GM12878 (cell line): ENCODE data around the gene TNIP1.

Experiments
- EP300 ChIP-seq, 2 experiments: fragments of 150-350 bp in 1 of 2; IDR thresholded peaks; 2 replicates each; pipeline ENCODE4 v1.6.1; 2011 to 2012; ENCODE audit warnings: low read depth in 2 of 2, low read length in 2 of 2, borderline replicate concordance in 1 of 2, improper control_type of control experiment in 1 of 2, inconsistent platforms in 1 of 2; ENCODE audit not compliant: control insufficient read depth in 1 of 2
- ETV6 ChIP-seq, 2 experiments: fragments of 450-650 bp in 1 of 2; IDR thresholded peaks in 1 of 2; conservative IDR thresholded peaks in 1 of 2; 2 replicates each; pipeline ENCODE4 v1.6.1; 2014; ENCODE audit warnings: antibody characterized with exemption in 1 of 2, borderline replicate concordance in 1 of 2, low read depth in 1 of 2, mild to moderate bottlenecking in 1 of 2, moderate library complexity in 1 of 2
- EZH2 ChIP-seq: IDR thresholded peaks from 2 replicates; pipeline ENCODE4 v1.6.1; 2012; ENCODE audit warnings: low read depth, mild to moderate bottlenecking, control low read depth, inconsistent platforms, low read length, borderline replicate concordance; ENCODE audit not compliant: control insufficient read depth
- GABPA ChIP-seq: IDR thresholded peaks from 2 replicates; pipeline ENCODE4 v1.6.1; 2014; ENCODE audit warnings: antibody characterized with exemption, low read depth, mild to moderate bottlenecking, inconsistent platforms
- LARP7 ChIP-seq: fragments of 450-650 bp; IDR thresholded peaks from 2 replicates; pipeline ENCODE4 v1.6.1; 2017; ENCODE audit warnings: mild to moderate bottlenecking
- POLR2A ChIP-seq: IDR thresholded peaks from 2 replicates; pipeline ENCODE4 v1.6.1; 2011; ENCODE audit warnings: low read depth, mild to moderate bottlenecking, low read length
- POLR2AphosphoS5 ChIP-seq: IDR thresholded peaks from 2 replicates; pipeline ENCODE4 v1.6.1; 2011; ENCODE audit warnings: mild to moderate bottlenecking, low read length, inconsistent platforms
- RAD51 ChIP-seq: fragments of 450-650 bp; IDR thresholded peaks from 2 replicates; pipeline ENCODE4 v1.6.1; 2016; ENCODE audit warnings: moderate library complexity, mild to moderate bottlenecking, inconsistent platforms
- STAT3 ChIP-seq: IDR thresholded peaks from 2 replicates; pipeline ENCODE4 v1.6.1; 2011; ENCODE audit warnings: low read depth, low read length, improper control_type of control experiment
- TCF3 ChIP-seq: IDR thresholded peaks from 2 replicates; pipeline ENCODE4 v1.6.1; 2012; ENCODE audit warnings: low read depth, mild to moderate bottlenecking, low read length, borderline replicate concordance; ENCODE audit not compliant: insufficient read depth
- WRNIP1 ChIP-seq: IDR thresholded peaks from 2 replicates; pipeline ENCODE4 v1.6.1; 2011; ENCODE audit warnings: low read depth, low read length, improper control_type of control experiment, borderline replicate concordance
- TF ChIP-seq, protein P1 (sequence below): IDR thresholded peaks from 2 replicates; pipeline ENCODE4 v1.6.1; 2012; ENCODE audit warnings: low read length, inconsistent platforms
- TF ChIP-seq, protein P2 (sequence below): IDR thresholded peaks from 2 replicates; pipeline ENCODE4 v1.6.1; 2012; ENCODE audit warnings: low read depth, low read length, improper control_type of control experiment
- TF ChIP-seq, protein P3 (sequence below), 3 experiments: IDR thresholded peaks in 2 of 3; conservative IDR thresholded peaks in 1 of 3; 2 replicates each; pipeline ENCODE4 v1.5.1; 2011; ENCODE audit warnings: low read depth in 3 of 3, low read length in 3 of 3, mild to moderate bottlenecking in 3 of 3, control low read depth in 2 of 3, moderate library complexity in 2 of 3, inconsistent platforms in 1 of 3, mixed read lengths in 1 of 3; ENCODE audit not compliant: control insufficient read depth in 2 of 3, insufficient read depth in 1 of 3; ENCODE audit errors: extremely low read depth in 1 of 3

DNA sequence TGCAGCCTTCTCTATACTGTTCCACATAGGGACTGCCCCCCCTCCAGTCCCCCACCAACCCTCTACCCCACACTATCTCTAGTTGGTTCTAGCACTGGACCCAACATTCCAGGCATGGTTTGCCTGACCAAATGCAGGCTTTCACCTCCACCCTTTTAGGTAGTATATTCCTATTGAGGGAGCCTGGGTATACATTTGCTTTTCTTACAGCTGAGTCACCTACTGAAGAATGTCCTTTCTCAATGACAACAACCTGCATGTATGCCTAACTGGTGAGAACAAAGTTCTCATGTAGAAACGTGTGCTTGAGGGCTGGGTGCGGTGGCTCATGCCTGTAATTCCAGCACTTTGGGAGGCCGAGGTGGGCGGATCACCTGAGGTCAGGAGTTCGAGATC, 8.2 kb downstream of the TNIP1 start:
- TF ChIP-seq, protein P1, sequence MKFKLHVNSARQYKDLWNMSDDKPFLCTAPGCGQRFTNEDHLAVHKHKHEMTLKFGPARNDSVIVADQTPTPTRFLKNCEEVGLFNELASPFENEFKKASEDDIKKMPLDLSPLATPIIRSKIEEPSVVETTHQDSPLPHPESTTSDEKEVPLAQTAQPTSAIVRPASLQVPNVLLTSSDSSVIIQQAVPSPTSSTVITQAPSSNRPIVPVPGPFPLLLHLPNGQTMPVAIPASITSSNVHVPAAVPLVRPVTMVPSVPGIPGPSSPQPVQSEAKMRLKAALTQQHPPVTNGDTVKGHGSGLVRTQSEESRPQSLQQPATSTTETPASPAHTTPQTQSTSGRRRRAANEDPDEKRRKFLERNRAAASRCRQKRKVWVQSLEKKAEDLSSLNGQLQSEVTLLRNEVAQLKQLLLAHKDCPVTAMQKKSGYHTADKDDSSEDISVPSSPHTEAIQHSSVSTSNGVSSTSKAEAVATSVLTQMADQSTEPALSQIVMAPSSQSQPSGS = no peak
- no peak for TF ChIP-seq ETV6 (conservative IDR thresholded peaks at IDR 0.05 in 1 of 2, IDR thresholded peaks at IDR 0.05 in 1 of 2; ENCODE audit: borderline replicate concordance in 1 of 2, low read depth in 1 of 2)
- TF ChIP-seq, protein P2, sequence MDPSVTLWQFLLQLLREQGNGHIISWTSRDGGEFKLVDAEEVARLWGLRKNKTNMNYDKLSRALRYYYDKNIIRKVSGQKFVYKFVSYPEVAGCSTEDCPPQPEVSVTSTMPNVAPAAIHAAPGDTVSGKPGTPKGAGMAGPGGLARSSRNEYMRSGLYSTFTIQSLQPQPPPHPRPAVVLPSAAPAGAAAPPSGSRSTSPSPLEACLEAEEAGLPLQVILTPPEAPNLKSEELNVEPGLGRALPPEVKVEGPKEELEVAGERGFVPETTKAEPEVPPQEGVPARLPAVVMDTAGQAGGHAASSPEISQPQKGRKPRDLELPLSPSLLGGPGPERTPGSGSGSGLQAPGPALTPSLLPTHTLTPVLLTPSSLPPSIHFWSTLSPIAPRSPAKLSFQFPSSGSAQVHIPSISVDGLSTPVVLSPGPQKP = no peak
- TF ChIP-seq POLR2A = no peak
- TF ChIP-seq, protein P3, sequence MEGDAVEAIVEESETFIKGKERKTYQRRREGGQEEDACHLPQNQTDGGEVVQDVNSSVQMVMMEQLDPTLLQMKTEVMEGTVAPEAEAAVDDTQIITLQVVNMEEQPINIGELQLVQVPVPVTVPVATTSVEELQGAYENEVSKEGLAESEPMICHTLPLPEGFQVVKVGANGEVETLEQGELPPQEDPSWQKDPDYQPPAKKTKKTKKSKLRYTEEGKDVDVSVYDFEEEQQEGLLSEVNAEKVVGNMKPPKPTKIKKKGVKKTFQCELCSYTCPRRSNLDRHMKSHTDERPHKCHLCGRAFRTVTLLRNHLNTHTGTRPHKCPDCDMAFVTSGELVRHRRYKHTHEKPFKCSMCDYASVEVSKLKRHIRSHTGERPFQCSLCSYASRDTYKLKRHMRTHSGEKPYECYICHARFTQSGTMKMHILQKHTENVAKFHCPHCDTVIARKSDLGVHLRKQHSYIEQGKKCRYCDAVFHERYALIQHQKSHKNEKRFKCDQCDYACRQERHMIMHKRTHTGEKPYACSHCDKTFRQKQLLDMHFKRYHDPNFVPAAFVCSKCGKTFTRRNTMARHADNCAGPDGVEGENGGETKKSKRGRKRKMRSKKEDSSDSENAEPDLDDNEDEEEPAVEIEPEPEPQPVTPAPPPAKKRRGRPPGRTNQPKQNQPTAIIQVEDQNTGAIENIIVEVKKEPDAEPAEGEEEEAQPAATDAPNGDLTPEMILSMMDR (IDR thresholded peaks at IDR 0.05 in 2 of 3, conservative IDR thresholded peaks at IDR 0.05 in 1 of 3; ENCODE audit: control insufficient read depth in 2 of 3, extremely low read depth in 1 of 3, insufficient read depth in 1 of 3, low read depth in 3 of 3, low read length in 3 of 3) = no peak
- TF ChIP-seq EP300 (IDR thresholded peaks at IDR 0.05; ENCODE audit: borderline replicate concordance in 1 of 2, control insufficient read depth in 1 of 2, low read depth in 2 of 2, low read length in 2 of 2) = no peak
- TF ChIP-seq EZH2 = no peak
- no peak for TF ChIP-seq LARP7
- no peak for TF ChIP-seq POLR2AphosphoS5
- no peak for TF ChIP-seq WRNIP1
- no peak for TF ChIP-seq GABPA
- TF ChIP-seq TCF3 = no peak
- TF ChIP-seq RAD51 = no peak
- TF ChIP-seq STAT3 = no peak
